ENCODE data around the gene URAD. TPM values are rescaled to one million over a fixed set of nuclear protein-coding genes. Genes with fewer than 3 reads are reported as not detected.

Gene URAD
- total RNA-seq, 4 donors from 2014 or later = not detected

GRCh38 chr13:28022848-28023518, 34.5 kb upstream of the URAD start:
- DNase-seq = no peak
- intact Hi-C loops (cut with DNase I) = no loop called here
- TF ChIP-seq CTCF (IDR thresholded peaks at IDR 0.05) (no peak), POLR2A (IDR thresholded peaks at IDR 0.05) (no peak)
- no peaks in the 10 kb centered on the region for H3K9me3 ChIP-seq
- no peaks in the 10 kb centered on the region for H3K36me3 ChIP-seq
- H3K4me3 ChIP-seq = no peak overlapping the region
- H3K27ac ChIP-seq = no peak overlapping the region
- no peaks in the 10 kb centered on the region for H3K27me3 ChIP-seq
- 45 to 48% methylated on average over 9 of the region's 9 CpGs for WGBS, 2 donors
- H3K4me1 ChIP-seq = no peaks in the 10 kb centered on the region

- 36 to 39% methylated on average over 3 of the region's 3 CpGs for WGBS, 2 donors
- H3K27me3 ChIP-seq = peaks cover 0 to 34% (median 0%) of the 10 kb centered on the region in 4 donors
- H3K9me3 ChIP-seq = no peaks in the 10 kb centered on the region
- H3K36me3 ChIP-seq = no peaks in the 10 kb centered on the region
- intact Hi-C loops (cut with DNase I) = no loop called here
- DNase-seq = no peak
- H3K27ac ChIP-seq = no peak overlapping the region
- no peaks in the 10 kb centered on the region for H3K4me1 ChIP-seq
- TF ChIP-seq POLR2A (IDR thresholded peaks at IDR 0.05) (no peak), CTCF (IDR thresholded peaks at IDR 0.05) (no peak)
- H3K4me3 ChIP-seq = no peak overlapping the region
These were observed 25.8 kb upstream of the URAD start for GRCh38 chr13:28014301-28014700.

DNA sequence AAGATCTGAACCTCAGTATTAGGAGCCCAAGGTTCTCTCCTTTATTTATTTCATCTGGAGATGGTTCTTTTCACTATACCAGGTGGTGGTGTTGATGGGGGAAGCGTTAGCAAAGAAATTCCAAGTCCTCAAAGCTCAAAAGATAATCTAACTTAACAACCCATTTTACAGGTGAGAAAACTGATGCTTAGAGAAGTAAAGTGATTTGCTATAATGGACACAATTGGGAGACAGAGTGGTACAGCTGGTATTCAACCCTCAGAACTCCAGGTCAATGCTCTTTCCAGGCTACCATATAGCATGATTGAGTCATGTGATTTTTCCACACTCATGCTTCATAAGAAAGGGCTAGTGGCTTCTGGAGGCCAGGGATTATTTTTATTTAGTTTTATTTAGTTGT, 25.0 kb upstream of the URAD start:
- WGBS, 2 donors = 75 to 85% methylated on average over 1 of the region's 1 CpG
- DNase-seq = no peak
- Histone ChIP-seq H3K9me3 (no peaks in the 10 kb centered on the region), H3K4me1 (no peaks in the 10 kb centered on the region), H3K27me3 (peaks cover 0 to 34% (median 0%) of the 10 kb centered on the region in 4 donors), H3K36me3 (no peaks in the 10 kb centered on the region), H3K27ac (no peak overlapping the region), H3K4me3 (no peak overlapping the region)
- TF ChIP-seq CTCF (IDR thresholded peaks at IDR 0.05) (no peak), POLR2A (IDR thresholded peaks at IDR 0.05) (no peak)
- intact Hi-C loops (cut with DNase I) = no loop called here

- Histone ChIP-seq H3K4me1 (no peaks in the 10 kb centered on the region), H3K4me3 (no peak overlapping the region), H3K36me3 (no peaks in the 10 kb centered on the region), H3K27me3 (peaks cover 0 to 34% (median 0%) of the 10 kb centered on the region in 4 donors), H3K27ac (no peak overlapping the region), H3K9me3 (no peaks in the 10 kb centered on the region)
- no peak for DNase-seq
- intact Hi-C loops (cut with DNase I) = no loop called here
- TF ChIP-seq CTCF (IDR thresholded peaks at IDR 0.05) (no peak), POLR2A (IDR thresholded peaks at IDR 0.05) (no peak)
These were observed 24.4 kb upstream of the URAD start for GRCh38 chr13:28012896-28013295.

GRCh38 chr13:28012383-28012782, 23.9 kb upstream of the URAD start:
- no peak overlapping the region for H3K4me3 ChIP-seq
- H3K36me3 ChIP-seq = no peaks in the 10 kb centered on the region
- H3K9me3 ChIP-seq = no peaks in the 10 kb centered on the region
- H3K27ac ChIP-seq = no peak overlapping the region
- intact Hi-C loops (cut with DNase I) = no loop called here
- no peaks in the 10 kb centered on the region for H3K4me1 ChIP-seq
- DNase-seq = no peak
- WGBS, 2 donors = 66 to 78% methylated on average over 4 of the region's 4 CpGs
- TF ChIP-seq POLR2A (IDR thresholded peaks at IDR 0.05) (no peak), CTCF (IDR thresholded peaks at IDR 0.05) (no peak)
- peaks cover 0 to 34% (median 0%) of the 10 kb centered on the region in 4 donors for H3K27me3 ChIP-seq
